HepG2 (cell line): ENCODE measurements around the gene ST14.

Experiments used
- BATF2 ChIP-seq: sonication (generic); formaldehyde crosslinking; IDR thresholded peaks from 2 replicates; pipeline ENCODE4 v1.8.0; 2022; ENCODE audit warnings: mild to moderate bottlenecking, missing genetic modification reagents, moderate library complexity
- CTCF ChIP-seq: sonication (generic); formaldehyde crosslinking; IDR thresholded peaks from 2 replicates; pipeline ENCODE4 v1.5.0; 2020; ENCODE audit warnings: mild to moderate bottlenecking, missing genetic modification reagents, moderate library complexity
- ELK4 ChIP-seq: sonication (generic); formaldehyde crosslinking; IDR thresholded peaks from 2 replicates; pipeline ENCODE4 v1.9.0; 2021; ENCODE audit warnings: missing genetic modification reagents, borderline replicate concordance
- FOXK2 ChIP-seq: fragments of 450-650 bp; IDR thresholded peaks from 2 replicates; pipeline ENCODE4 v1.6.1; 2016
- HMG20B ChIP-seq: conservative IDR thresholded peaks from 2 replicates; pipeline ENCODE4 v1.6.1; 2016; ENCODE audit warnings: missing genetic modification reagents, missing compliant biosample characterization
- NCOA2 ChIP-seq: sonication (generic); formaldehyde crosslinking; IDR thresholded peaks from 2 replicates; pipeline ENCODE4 v1.8.0; 2022; ENCODE audit warnings: inconsistent platforms
- NFKBIZ ChIP-seq: IDR thresholded peaks from 2 replicates; pipeline ENCODE4 v1.6.1; 2018; ENCODE audit warnings: missing genetic modification reagents, missing compliant biosample characterization
- POLR2AphosphoS5 ChIP-seq: IDR thresholded peaks from 2 replicates; pipeline ENCODE4 v1.6.1; 2012; ENCODE audit warnings: low read depth, low read length
- RAD51 ChIP-seq: fragments of 450-650 bp; IDR thresholded peaks from 2 replicates; pipeline ENCODE4 v1.6.1; 2016; ENCODE audit warnings: borderline replicate concordance

GRCh38 chr11:130145311-130145812, 14.2 kb upstream of the ST14 start:
- no peak for TF ChIP-seq NFKBIZ
- TF ChIP-seq CTCF, result no peak
- no peak for TF ChIP-seq POLR2AphosphoS5
- no peak for TF ChIP-seq NCOA2
- no peak for TF ChIP-seq RAD51
- TF ChIP-seq FOXK2, result no peak
- no peak for TF ChIP-seq BATF2 (CRISPR knock-in tag)
- no peak for TF ChIP-seq HMG20B (CRISPR knock-in tag)
- TF ChIP-seq ELK4 (CRISPR knock-in tag), result no peak
